Mammary epithelial cell (primary cell): ENCODE measurements around the gene LSP1.

ENCODE experiments used
- CTCF ChIP-seq, 2 donors: IDR thresholded peaks in 1 of 2; conservative IDR thresholded peaks in 1 of 2; 2 replicates each; pipeline ENCODE4 v1.5.1; 2011 to 2012; ENCODE audit warnings: inconsistent platforms in 2 of 2, low read length in 2 of 2, mild to moderate bottlenecking in 2 of 2, control low read depth in 1 of 2, low read depth in 1 of 2; ENCODE audit not compliant: insufficient read depth in 1 of 2; ENCODE audit errors: extremely low read depth in 1 of 2
- EZH2 ChIP-seq: IDR thresholded peaks from 2 replicates; pipeline ENCODE4 v1.6.1; 2012; ENCODE audit warnings: low read length, inconsistent platforms, borderline replicate concordance

DNA sequence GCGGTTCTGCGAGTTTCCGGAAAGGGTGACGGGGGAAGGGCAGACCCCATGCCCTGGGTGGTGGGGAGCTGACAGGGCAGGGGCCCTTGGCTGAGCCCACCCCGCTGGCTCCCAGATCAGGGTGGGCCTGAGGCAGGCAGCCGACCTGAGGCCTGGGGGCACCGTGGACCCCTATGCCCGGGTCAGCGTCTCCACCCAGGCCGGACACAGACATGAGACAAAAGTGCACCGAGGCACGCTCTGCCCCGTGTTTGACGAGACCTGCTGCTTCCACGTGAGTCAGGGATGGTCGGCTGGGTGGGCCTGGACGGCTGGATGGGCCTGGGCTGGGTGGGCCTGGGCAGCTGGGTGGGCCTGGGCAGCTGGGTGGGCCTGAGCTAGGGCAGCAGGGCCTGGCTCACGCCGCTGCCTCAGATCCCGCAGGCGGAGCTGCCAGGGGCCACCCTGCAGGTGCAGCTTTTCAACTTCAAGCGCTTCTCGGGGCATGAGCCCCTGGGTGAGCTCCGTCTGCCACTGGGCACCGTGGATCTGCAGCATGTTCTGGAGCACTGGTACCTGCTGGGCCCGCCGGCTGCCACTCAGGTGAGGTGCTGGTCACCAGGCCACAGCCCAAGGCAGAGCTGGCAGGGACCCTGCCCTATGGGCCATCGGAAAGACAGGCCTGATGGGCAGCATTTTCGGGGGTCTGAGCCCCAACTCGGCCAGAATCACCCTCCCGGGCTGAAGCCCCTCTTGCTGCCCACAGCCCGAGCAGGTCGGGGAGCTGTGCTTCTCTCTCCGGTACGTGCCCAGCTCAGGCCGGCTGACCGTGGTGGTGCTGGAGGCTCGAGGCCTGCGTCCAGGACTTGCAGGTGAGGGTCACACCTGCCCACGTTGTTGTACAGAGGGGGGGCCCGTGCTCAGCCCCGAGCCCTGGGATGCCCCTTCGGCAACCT lies 16.6 kb upstream of the LSP1 start:
- TF ChIP-seq CTCF (conservative IDR thresholded peaks at IDR 0.05 in 1 of 2, IDR thresholded peaks at IDR 0.05 in 1 of 2; ENCODE audit: extremely low read depth in 1 of 2, insufficient read depth in 1 of 2, low read depth in 1 of 2, low read length in 2 of 2) (no peak), EZH2 (no peak)
